ENCODE measurements around the gene ESRP2.

ESRP2 gene

GRCh38 chr16:68263559-68264127 lies 27.7 kb upstream of the ESRP2 start:
- no peak for DNase-seq

GRCh38 chr16:68259007-68259825 lies 23.3 kb upstream of the ESRP2 start:
- no peak for DNase-seq

GRCh38 chr16:68257906-68258800 lies 22.2 kb upstream of the ESRP2 start:
- DNase-seq: peak; percentile 85

- peak; percentile 95 for DNase-seq
Observed at GRCh38 chr16:68257251-68257905, 21.5 kb upstream of the ESRP2 start.

GRCh38 chr16:68255712-68256111 lies 19.8 kb upstream of the ESRP2 start:
- no peak for DNase-seq

- DNase-seq: no peak
Observed at GRCh38 chr16:68253721-68254120, 17.8 kb upstream of the ESRP2 start.

- DNase-seq: no peak
Observed at GRCh38 chr16:68252383-68252782, 16.5 kb upstream of the ESRP2 start.

- DNase-seq: no peak
Observed at GRCh38 chr16:68251832-68252231, 15.9 kb upstream of the ESRP2 start.

- DNase-seq: no peak
Observed at GRCh38 chr16:68250951-68251350, 15.0 kb upstream of the ESRP2 start.

GRCh38 chr16:68249371-68249770 lies 13.4 kb upstream of the ESRP2 start:
- no peak for DNase-seq

- no peak for DNase-seq
Observed at GRCh38 chr16:68247932-68248331, 12.0 kb upstream of the ESRP2 start.

GRCh38 chr16:68247400-68247799 lies 11.5 kb upstream of the ESRP2 start:
- DNase-seq: no peak

GRCh38 chr16:68246666-68247065 lies 10.7 kb upstream of the ESRP2 start:
- no peak for DNase-seq

GRCh38 chr16:68246121-68246520 lies 10.2 kb upstream of the ESRP2 start:
- no peak for DNase-seq

- DNase-seq: peak; percentile 65
Observed at GRCh38 chr16:68244903-68245853, 9.3 kb upstream of the ESRP2 start, which contains the start of gene PLA2G15. Gene PLA2G15 (plus strand): TSS chr16:68245373. CDS start chr16:68245427, 54 bp downstream.

- no peak for DNase-seq
Observed at GRCh38 chr16:68244481-68244902, 8.6 kb upstream of the ESRP2 start.

- DNase-seq: no peak
Observed at GRCh38 chr16:68242926-68243858, 7.3 kb upstream of the ESRP2 start.

- DNase-seq: no peak
Observed at GRCh38 chr16:68242085-68242484, 6.2 kb upstream of the ESRP2 start.

GRCh38 chr16:68238029-68238345 lies 2.1 kb upstream of the ESRP2 start:
- no peak for DNase-seq

- peak; percentile 94 for DNase-seq
Observed at GRCh38 chr16:68237243-68238028, 1.5 kb upstream of the ESRP2 start.
